ENCODE measurements around the gene STUB1. TPM values are rescaled to one million over a fixed set of nuclear protein-coding genes. Genes with fewer than 3 reads are reported as not detected.

Gene STUB1
- total and polyA plus RNA-seq, 2 experiments from 2014 or later = 91.7 to 108 TPM

DNA sequence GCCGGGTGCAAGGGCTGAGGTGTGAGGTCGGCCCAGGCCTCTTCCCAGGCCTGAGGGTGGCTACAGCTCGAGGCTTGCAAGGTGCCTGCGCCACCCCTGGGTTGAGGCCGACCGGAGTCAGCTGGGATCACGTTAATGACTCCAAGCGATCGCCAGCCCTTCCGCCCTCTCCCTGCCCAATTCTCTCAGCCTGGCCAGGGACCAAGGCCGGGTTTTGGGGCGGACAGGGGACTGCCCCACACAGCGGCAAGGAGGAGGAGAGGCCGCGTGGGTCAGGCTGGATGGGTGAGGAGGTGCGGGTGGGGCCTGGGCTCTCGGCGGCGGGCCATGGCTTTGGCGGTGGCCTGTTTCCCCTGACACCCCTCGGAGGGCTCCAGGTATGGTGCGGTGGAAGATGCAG lies 13.2 kb downstream of the STUB1 start:
- Histone ChIP-seq H3K27ac (ENCODE audit: low read depth) (no peak overlapping the region), H3K79me2 (replicated peaks; ENCODE audit: insufficient read depth) (no peaks in the 10 kb centered on the region; the same call in 1 of the 2 replicates), H3K27me3 (ENCODE audit: insufficient read depth) (peaks cover 64% of the 10 kb centered on the region), H3F3A (replicated peaks; ENCODE audit: low read depth) (0 out of 2 replicates have a peak, but pooled peaks cover 3% of the 10 kb centered on the region), H3K4me2 (peak overlapping the region; percentile 85), H3K4me1 (ENCODE audit: insufficient read depth) (no peaks in the 10 kb centered on the region; the same call in 1 of the 2 replicates), H4K20me1 (replicated peaks; ENCODE audit: insufficient read depth) (no peaks in the 10 kb centered on the region; the same call in 1 of the 2 replicates), H3K36me3 (ENCODE audit: insufficient read depth) (no peaks in the 10 kb centered on the region), H2AFZ (no peak overlapping the region), H3K9me2 (ENCODE audit: insufficient read depth) (no peaks in the 10 kb centered on the region), H3K4me3 (peak overlapping the region; percentile 68)
- Mint-ChIP-seq H3K27ac (no peak overlapping the region), H3K4me1 (peaks cover 3% of the 10 kb centered on the region; the same call in 2 of the 3 replicates), H3K9me3 (no peaks in the 10 kb centered on the region; the same call in 1 of the 3 replicates), H3K36me3 (ENCODE audit: low read depth) (no peaks in the 10 kb centered on the region), H3K27me3 (ENCODE audit: insufficient read depth, low read depth, poor library complexity) (peaks cover 47% of the 10 kb centered on the region), H3K4me3 (peak overlapping the region; percentile 62; the same call in 2 of the 3 replicates)
- TF ChIP-seq EZH2 (IDR thresholded peaks at IDR 0.05; ENCODE audit: low read depth, unreplicated experiment) = peak; percentile 43
- TF ChIP-seq POLR2AphosphoS5 (IDR thresholded peaks at IDR 0.05; ENCODE audit: low read depth) = no peak
- ATAC-seq (peak; percentile 2; the same call in 2 of the 3 replicates), DNase-seq (ENCODE audit: low spot score) (no peak)

DNA sequence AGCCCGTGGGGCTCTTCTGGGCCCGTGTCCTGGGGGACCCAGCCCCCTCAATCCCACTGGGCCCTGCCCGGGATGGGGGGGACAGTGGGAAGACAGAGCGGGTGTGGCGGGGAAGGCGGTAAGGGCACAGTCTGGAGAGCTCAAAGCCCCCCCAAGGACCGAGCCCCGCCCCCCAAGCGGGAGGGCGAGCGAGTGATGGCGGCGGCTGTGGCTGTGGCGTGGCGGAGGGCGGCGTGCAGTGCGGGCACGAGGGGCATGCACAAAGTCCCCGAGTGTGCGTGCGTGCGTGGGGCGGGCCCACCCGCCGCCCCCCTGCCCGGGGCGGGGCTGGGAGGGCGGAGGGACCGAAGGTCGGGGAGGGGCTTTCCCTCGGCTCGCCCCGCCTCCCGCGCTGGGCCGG lies 13.6 kb downstream of the STUB1 start:
- Mint-ChIP-seq H3K36me3 (ENCODE audit: low read depth) (no peaks in the 10 kb centered on the region), H3K9me3 (no peaks in the 10 kb centered on the region; the same call in 1 of the 3 replicates), H3K27ac (no peak overlapping the region), H3K27me3 (ENCODE audit: insufficient read depth, low read depth, poor library complexity) (peaks cover 51% of the 10 kb centered on the region), H3K4me3 (peak overlapping the region; percentile 62; the same call in 2 of the 3 replicates), H3K4me1 (peaks cover 3% of the 10 kb centered on the region; the same call in 2 of the 3 replicates)
- ATAC-seq (peak; percentile 1; the same call in 2 of the 3 replicates), DNase-seq (ENCODE audit: low spot score) (no peak)
- TF ChIP-seq EZH2 (IDR thresholded peaks at IDR 0.05; ENCODE audit: low read depth, unreplicated experiment) (peak; percentile 14), STAT1 (IDR thresholded peaks at IDR 0.05; ENCODE audit: unreplicated experiment) (no peak)
- Histone ChIP-seq H3K9me2 (ENCODE audit: insufficient read depth) (no peaks in the 10 kb centered on the region), H3K4me1 (ENCODE audit: insufficient read depth) (no peaks in the 10 kb centered on the region; the same call in 1 of the 2 replicates), H3K4me3 (peak overlapping the region; percentile 68), H2AFZ (no peak overlapping the region), H3K36me3 (ENCODE audit: insufficient read depth) (no peaks in the 10 kb centered on the region), H3K4me2 (peak overlapping the region; percentile 85), H3K79me2 (replicated peaks; ENCODE audit: insufficient read depth) (no peaks in the 10 kb centered on the region; the same call in 1 of the 2 replicates), H4K20me1 (replicated peaks; ENCODE audit: insufficient read depth) (no peaks in the 10 kb centered on the region; the same call in 1 of the 2 replicates), H3F3A (replicated peaks; ENCODE audit: low read depth) (0 out of 2 replicates have a peak, but pooled peaks cover 3% of the 10 kb centered on the region), H3K27ac (ENCODE audit: low read depth) (no peak overlapping the region), H3K27me3 (ENCODE audit: insufficient read depth) (peaks cover 68% of the 10 kb centered on the region)

DNA sequence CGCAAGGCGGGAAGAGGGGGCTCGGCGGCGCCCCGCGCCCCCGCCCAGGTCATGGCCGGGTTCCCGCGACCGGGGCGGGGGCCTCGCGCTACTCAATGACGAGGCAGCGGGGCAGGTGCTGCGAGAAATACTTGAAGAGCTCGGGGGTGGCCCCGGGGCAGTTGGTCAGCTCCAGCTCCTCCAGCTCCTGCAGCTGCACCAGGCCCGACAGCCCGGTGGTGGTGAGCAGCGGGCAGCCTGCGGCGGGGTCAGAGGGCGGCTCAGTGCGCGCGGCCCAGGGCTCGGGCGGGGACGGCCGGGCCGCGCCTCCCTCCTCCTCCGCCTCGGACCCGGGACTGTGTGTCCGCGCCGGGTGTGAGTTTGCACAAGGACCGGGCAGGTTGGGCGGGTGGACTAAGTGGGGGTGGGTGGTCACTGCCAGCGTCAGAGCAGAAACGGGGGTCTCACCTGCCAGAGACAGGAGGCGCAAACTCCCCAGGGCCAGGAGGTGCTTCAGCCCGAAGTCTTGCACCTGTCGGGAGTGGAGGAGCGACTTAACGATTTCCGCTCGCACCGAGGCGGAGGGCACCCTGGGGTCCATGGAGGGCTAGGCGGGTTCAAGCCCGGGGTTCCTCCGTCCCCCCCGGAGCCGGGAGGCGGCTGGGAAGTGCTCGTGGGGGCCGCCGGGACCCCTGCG lies 14.1 kb downstream of the STUB1 start:
- H3K4me1 Mint-ChIP-seq = peaks cover 3% of the 10 kb centered on the region; the same call in 2 of the 3 replicates
- Histone ChIP-seq H3K4me1 (ENCODE audit: insufficient read depth) (no peaks in the 10 kb centered on the region; the same call in 1 of the 2 replicates), H3K79me2 (replicated peaks; ENCODE audit: insufficient read depth) (no peaks in the 10 kb centered on the region; the same call in 1 of the 2 replicates), H3K27ac (ENCODE audit: low read depth) (no peak overlapping the region), H4K20me1 (replicated peaks; ENCODE audit: insufficient read depth) (no peaks in the 10 kb centered on the region; the same call in 1 of the 2 replicates), H3F3A (replicated peaks; ENCODE audit: low read depth) (0 out of 2 replicates have a peak, but pooled peaks cover 3% of the 10 kb centered on the region), H3K27me3 (ENCODE audit: insufficient read depth) (peaks cover 74% of the 10 kb centered on the region), H3K4me2 (peak overlapping the region; percentile 85), H3K4me3 (peak overlapping the region; percentile 68), H2AFZ (no peak overlapping the region), H3K36me3 (ENCODE audit: insufficient read depth) (no peaks in the 10 kb centered on the region), H3K9me2 (ENCODE audit: insufficient read depth) (no peaks in the 10 kb centered on the region)
- H3K36me3 Mint-ChIP-seq (ENCODE audit: low read depth) = no peaks in the 10 kb centered on the region
- peaks cover 52% of the 10 kb centered on the region for H3K27me3 Mint-ChIP-seq (ENCODE audit: insufficient read depth, low read depth, poor library complexity)
- H3K4me3 Mint-ChIP-seq = peak overlapping the region; percentile 75
- no peaks in the 10 kb centered on the region; the same call in 1 of the 3 replicates for H3K9me3 Mint-ChIP-seq
- ATAC-seq (peak; percentile 20), DNase-seq (ENCODE audit: low spot score) (peak; percentile 68)
- TF ChIP-seq NANOG (IDR thresholded peaks at IDR 0.05; ENCODE audit: borderline replicate concordance) (no peak), POLR2AphosphoS5 (IDR thresholded peaks at IDR 0.05; ENCODE audit: low read depth) (no peak), STAT1 (IDR thresholded peaks at IDR 0.05; ENCODE audit: unreplicated experiment) (no peak), EZH2 (IDR thresholded peaks at IDR 0.05; ENCODE audit: low read depth, unreplicated experiment) (peak; percentile 44)
- TF ChIP-seq, protein P1, sequence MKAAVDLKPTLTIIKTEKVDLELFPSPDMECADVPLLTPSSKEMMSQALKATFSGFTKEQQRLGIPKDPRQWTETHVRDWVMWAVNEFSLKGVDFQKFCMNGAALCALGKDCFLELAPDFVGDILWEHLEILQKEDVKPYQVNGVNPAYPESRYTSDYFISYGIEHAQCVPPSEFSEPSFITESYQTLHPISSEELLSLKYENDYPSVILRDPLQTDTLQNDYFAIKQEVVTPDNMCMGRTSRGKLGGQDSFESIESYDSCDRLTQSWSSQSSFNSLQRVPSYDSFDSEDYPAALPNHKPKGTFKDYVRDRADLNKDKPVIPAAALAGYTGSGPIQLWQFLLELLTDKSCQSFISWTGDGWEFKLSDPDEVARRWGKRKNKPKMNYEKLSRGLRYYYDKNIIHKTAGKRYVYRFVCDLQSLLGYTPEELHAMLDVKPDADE (IDR thresholded peaks at IDR 0.05) = no peak
- no peak overlapping the region for H3K27ac Mint-ChIP-seq

Measured in GM23338 (cell line).